HepG2 (cell line): ENCODE results near the gene MTUS2. TPM values are rescaled to one million over a fixed set of nuclear protein-coding genes. Genes with fewer than 3 reads are reported as not detected.

Experiments used
- ATAC-seq: fragments of 200-7000 bp; cut with Tn5 transposase; 3 replicates; pipeline ENCODE4 v1.9.1; 2020; ENCODE audit warnings: mild to moderate bottlenecking, moderate library complexity
- BruUV-seq: library from RNA; stranded (reverse); fragments of 400-500 nt; replicated peaks from 2 replicates; lab custom pipeline; 2021; lab: Mats Ljungman, UMichigan
- CTCF ChIA-PET: fragments of 300-600 bp; formaldehyde crosslinking; extraction: SDS; loops from one replicate; lab custom pipeline; 2021; ENCODE audit warnings: low total read pairs, inconsistent platforms, low intra/inter-chr PET ratio; lab: Yijun Ruan, JAX
- POLR2A ChIA-PET: fragments of 350-600 bp; sonication (Branson Sonifier 250); formaldehyde crosslinking; loops from one replicate; lab custom pipeline; 2020; ENCODE audit warnings: antibody characterized with exemption, inconsistent platforms; lab: Yijun Ruan, JAX
- DNase-seq: peaks from one replicate; pipeline ENCODE4 v3.0.0-alpha.2; 2015; ENCODE audit warnings: low spot score
- FAIRE-seq: peaks from 3 replicates; lab custom pipeline; 2011; peaks lifted over from hg19 to GRCh38; lab: Jason Lieb, UNC
- H2AFZ ChIP-seq: one replicate; pipeline ENCODE4 v1.6.1; 2011; ENCODE audit warnings: low read length, inconsistent platforms
- H3K27ac ChIP-seq: fragments of 300-600 bp; 3 replicates; pipeline ENCODE4 v1.8.0; 2011; ENCODE audit warnings: mixed run types, mild to moderate bottlenecking, mixed read lengths, low read length, inconsistent platforms; ENCODE audit not compliant: insufficient read depth; ENCODE audit errors: extremely low read length
- H3K27me3 ChIP-seq, 2 experiments: fragments of 200-600 bp in 1 of 2; 2 replicates in 1 of 2; 3 replicates in 1 of 2; pipeline versions ENCODE4 v1.6.0 to v1.8.0; 2011; ENCODE audit warnings: low read length in 2 of 2, mild to moderate bottlenecking in 2 of 2, moderate library complexity in 2 of 2, inconsistent platforms in 1 of 2; ENCODE audit not compliant: insufficient read depth in 2 of 2, control insufficient read depth in 1 of 2
- H3K36me3 ChIP-seq, 2 experiments: fragments of 200-600 bp in 1 of 2; replicated peaks in 1 of 2; 2 replicates in 1 of 2; 3 replicates in 1 of 2; pipeline versions ENCODE4 v1.5.1 to v1.8.0; 2011; ENCODE audit warnings: low read length in 2 of 2, inconsistent platforms in 1 of 2; ENCODE audit not compliant: insufficient read depth in 2 of 2, control insufficient read depth in 1 of 2
- H3K4me1 ChIP-seq: 2 replicates; pipeline ENCODE4 v1.5.1; 2012; ENCODE audit warnings: low read length, inconsistent platforms; ENCODE audit not compliant: insufficient read depth
- H3K4me2 ChIP-seq: 2 replicates; pipeline ENCODE4 v1.6.0; 2011; ENCODE audit warnings: low read depth, low read length, inconsistent platforms
- H3K4me3 ChIP-seq, 3 experiments: fragments of 200-600 bp in 1 of 3; sonication (generic), shearing (Covaris generic) in 1 of 3; replicated peaks in 1 of 3; 2 replicates each; pipeline ENCODE4 v1.5.1; 2011 to 2016; ENCODE audit warnings: low read length in 3 of 3, inconsistent platforms in 2 of 3, low read depth in 2 of 3, mild to moderate bottlenecking in 2 of 3, control low read depth in 1 of 3, mixed read lengths in 1 of 3; ENCODE audit not compliant: insufficient read depth in 1 of 3
- H3K79me2 ChIP-seq: one replicate; pipeline ENCODE4 v1.6.1; 2011; ENCODE audit warnings: low read length, inconsistent platforms; ENCODE audit not compliant: insufficient read depth
- H3K9ac ChIP-seq: 2 replicates; pipeline ENCODE4 v1.6.0; 2011; ENCODE audit warnings: mild to moderate bottlenecking, low read depth, low read length, inconsistent platforms; ENCODE audit not compliant: insufficient read depth
- H3K9me3 ChIP-seq: 2 replicates; pipeline ENCODE4 v1.5.1; 2012; ENCODE audit warnings: mild to moderate bottlenecking, low read length
- H4K20me1 ChIP-seq: 2 replicates; pipeline ENCODE4 v1.6.0; 2011; ENCODE audit warnings: inconsistent platforms, mild to moderate bottlenecking, low read length, moderate library complexity; ENCODE audit not compliant: insufficient read depth
- FOXC1 ChIP-seq: sonication (generic); formaldehyde crosslinking; IDR thresholded peaks from 2 replicates; pipeline ENCODE4 v1.8.0; 2022; ENCODE audit warnings: mild to moderate bottlenecking, missing genetic modification reagents, borderline replicate concordance
- KAT8 ChIP-seq: IDR thresholded peaks from 2 replicates; pipeline ENCODE4 v1.6.1; 2016; ENCODE audit warnings: missing genetic modification reagents, missing compliant biosample characterization
- MXD3 ChIP-seq: IDR thresholded peaks from 2 replicates; pipeline ENCODE4 v1.6.1; 2016; ENCODE audit warnings: mild to moderate bottlenecking, missing biosample characterization, missing genetic modification reagents
- PBX3 ChIP-seq: sonication (generic); formaldehyde crosslinking; IDR thresholded peaks from 2 replicates; pipeline ENCODE4 v1.8.1; 2023; ENCODE audit warnings: missing genetic modification reagents, inconsistent platforms, borderline replicate concordance
- SKIL ChIP-seq: sonication (generic); formaldehyde crosslinking; IDR thresholded peaks from 2 replicates; pipeline ENCODE4 v1.8.0; 2022; ENCODE audit warnings: missing genetic modification reagents, mild to moderate bottlenecking, moderate library complexity, borderline replicate concordance
- TGIF2 ChIP-seq: IDR thresholded peaks from 2 replicates; pipeline ENCODE4 v1.6.1; 2016; ENCODE audit warnings: control low read depth, missing compliant biosample characterization
- UBTF ChIP-seq: sonication (generic); formaldehyde crosslinking; IDR thresholded peaks from 2 replicates; pipeline ENCODE4 v1.4.0; 2020; ENCODE audit warnings: mild to moderate bottlenecking, missing genetic modification reagents
- ZNF230 ChIP-seq: sonication (generic); formaldehyde crosslinking; IDR thresholded peaks from 2 replicates; pipeline ENCODE4 v1.4.0; 2020; ENCODE audit warnings: mild to moderate bottlenecking, missing genetic modification reagents
- ZNF337 ChIP-seq: sonication (generic); formaldehyde crosslinking; IDR thresholded peaks from 2 replicates; pipeline ENCODE4 v1.5.1; 2020; ENCODE audit warnings: missing genetic modification reagents, low read depth, mild to moderate bottlenecking, borderline replicate concordance
- ZNF468 ChIP-seq: sonication (generic); formaldehyde crosslinking; IDR thresholded peaks from 2 replicates; pipeline ENCODE4 v1.8.0; 2022; ENCODE audit warnings: mild to moderate bottlenecking, moderate library complexity, missing genetic modification reagents
- ZNF546 ChIP-seq: sonication (generic); formaldehyde crosslinking; conservative IDR thresholded peaks from 2 replicates; pipeline ENCODE4 v1.8.1; 2023; ENCODE audit warnings: mild to moderate bottlenecking, missing genetic modification reagents
- WGBS: methylation state at CpG from one replicate; pipeline ENCODE4 v1.1.6; 2017; ENCODE audit warnings: low lambda C conversion rate; 5-methylcytosine and 5-hydroxymethylcytosine counted together
- in situ Hi-C: cut with HindIII; loops from 2 replicates; pipeline ENCODE4 v1.10.0; 2017; ENCODE audit warnings: low pct_unique_long_range_greater_than_20kb; ENCODE audit not compliant: extremely low pct_ligation_motif_present
- intact Hi-C: fragments of 100-400 bp; cut with micrococcal nuclease; formaldehyde crosslinking; loops from one replicate; pipeline ENCODE4 v1.10.0; 2022; ENCODE audit not compliant: unreplicated experiment
- polyA plus RNA-seq, 8 experiments: library from polyadenylated mRNA; depleted of rRNA in 3 of 8; stranded (reverse) in 7 of 8; unstranded in 1 of 8; fragments of >200 nt; fragmentation: Illumina TruSeq in 4 of 8; extraction: Trizol in 4 of 8; gene quantifications; 2 replicates each; pipeline versions ENCODE4 v1.2.1 to v1.2.3, GENCODE V29; 2011 to 2016; ENCODE audit warnings: low read depth in 4 of 8, missing spikeins in 1 of 8, mixed read lengths in 1 of 8; ENCODE audit not compliant: insufficient read depth in 1 of 8
- total RNA-seq, 5 experiments: library from RNA; depleted of rRNA; stranded (reverse); fragments of >200 nt; fragmentation: Illumina TruSeq; extraction: Trizol; gene quantifications; 2 replicates each; pipeline ENCODE4 v1.2.3, GENCODE V29; 2016; ENCODE audit warnings: low read depth in 1 of 5

MTUS2 gene
- total and polyA plus RNA-seq, 2 of the 13 experiments (the other 11 are each of a cell fraction or from before 2014, with no cell fraction given), result not detected

GRCh38 chr13:29193083-29193482, 372.9 kb downstream of the MTUS2 start:
- intact Hi-C loops (no loop called here), in situ Hi-C loops (no loop called here)
- FAIRE-seq (no peak), DNase-seq (no peak), ATAC-seq (no peak)
- Histone ChIP-seq H3K9ac (no peak overlapping the region), H3K4me3 (no peak overlapping the region), H3K27me3 (no peaks in the 10 kb centered on the region), H3K9me3 (peaks cover 75% of the 10 kb centered on the region), H3K79me2 (no peaks in the 10 kb centered on the region), H3K4me2 (no peak overlapping the region), H3K36me3 (no peaks in the 10 kb centered on the region), H3K4me1 (no peaks in the 10 kb centered on the region), H4K20me1 (no peaks in the 10 kb centered on the region), H2AFZ (no peak overlapping the region), H3K27ac (no peak overlapping the region)
- ChIA-PET CTCF (no interaction called here), POLR2A (no interaction called here)
- TF ChIP-seq FOXC1 (CRISPR knock-in tag), result no peak
- no peak for TF ChIP-seq ZNF546 (CRISPR knock-in tag)
- 5% methylated on average over 1 of the region's 1 CpG for WGBS
- no TSS peak for BruUV-seq

GRCh38 chr13:29195456-29195855, 375.3 kb downstream of the MTUS2 start:
- TF ChIP-seq UBTF (CRISPR knock-in tag), result no peak
- no peak for TF ChIP-seq ZNF468
- TF ChIP-seq MXD3 (CRISPR knock-in tag), result no peak
- TF ChIP-seq TGIF2 (CRISPR knock-in tag), result no peak
- TF ChIP-seq ZNF337 (CRISPR knock-in tag), result no peak
- TF ChIP-seq SKIL (CRISPR knock-in tag), result no peak
- no peak for TF ChIP-seq ZNF546 (CRISPR knock-in tag)
- TF ChIP-seq ZNF230, result no peak
- TF ChIP-seq KAT8 (CRISPR knock-in tag), result no peak
- no peak for TF ChIP-seq PBX3 (CRISPR knock-in tag)
- intact Hi-C loops (no loop called here), in situ Hi-C loops (no loop called here)
- H3K9ac ChIP-seq, result no peak overlapping the region
- WGBS, result 17% methylated on average over 3 of the region's 3 CpGs
- H3K27ac ChIP-seq, result no peak overlapping the region
- no peaks in the 10 kb centered on the region for H4K20me1 ChIP-seq
- no TSS peak for BruUV-seq
- FAIRE-seq (no peak), ATAC-seq (no peak), DNase-seq (no peak)
- H3K36me3 ChIP-seq, result no peaks in the 10 kb centered on the region
- POLR2A ChIA-PET, result no interaction called here
- H3K9me3 ChIP-seq, result peaks cover 66% of the 10 kb centered on the region
- no peak overlapping the region for H2AFZ ChIP-seq
- no peak overlapping the region for H3K4me3 ChIP-seq
- no peak overlapping the region for H3K4me2 ChIP-seq
- CTCF ChIA-PET, result no interaction called here
- no peaks in the 10 kb centered on the region for H3K79me2 ChIP-seq
- no peaks in the 10 kb centered on the region for H3K4me1 ChIP-seq
- H3K27me3 ChIP-seq, result no peaks in the 10 kb centered on the region
